Small intestine (tissue), 7 donors: ENCODE measurements around the gene RB1. TPM values are rescaled to one million over a fixed set of nuclear protein-coding genes. Genes with fewer than 3 reads are reported as not detected.

Experiments used
- DNase-seq, 2 donors: peaks; one replicate each; pipeline versions ENCODE4 v3.0.0 to v3.0.0-alpha.2; 2013
- FAIRE-seq: peaks from 2 replicates; lab custom pipeline; 2012; peaks lifted over from hg19 to GRCh38; lab: Jason Lieb, UNC
- H3K27ac ChIP-seq, 3 donors: one replicate each; pipeline ENCODE4 v1.5.1; 2013; ENCODE audit warnings: low read length in 2 of 3, mild to moderate bottlenecking in 2 of 3, control low read depth in 1 of 3, inconsistent platforms in 1 of 3, low read depth in 1 of 3, moderate library complexity in 1 of 3
- H3K27me3 ChIP-seq, 3 donors: one replicate each; pipeline ENCODE4 v1.6.1; 2013; ENCODE audit warnings: low read length in 3 of 3, inconsistent platforms in 1 of 3; ENCODE audit not compliant: control insufficient read depth in 3 of 3, insufficient read depth in 3 of 3
- H3K36me3 ChIP-seq, 3 donors: one replicate each; pipeline ENCODE4 v1.6.1; 2013; ENCODE audit warnings: low read length in 3 of 3, inconsistent platforms in 1 of 3, low read depth in 1 of 3, mild to moderate bottlenecking in 1 of 3, moderate library complexity in 1 of 3; ENCODE audit not compliant: control insufficient read depth in 3 of 3, insufficient read depth in 2 of 3
- H3K4me1 ChIP-seq, 3 donors: one replicate each; pipeline ENCODE4 v1.6.1; 2013; ENCODE audit warnings: low read length in 2 of 3, inconsistent platforms in 1 of 3, low read depth in 1 of 3, mild to moderate bottlenecking in 1 of 3, moderate library complexity in 1 of 3; ENCODE audit not compliant: control insufficient read depth in 3 of 3, insufficient read depth in 2 of 3
- H3K4me3 ChIP-seq, 3 donors: one replicate each; pipeline ENCODE4 v1.5.1; 2013; ENCODE audit warnings: low read length in 3 of 3, control low read depth in 1 of 3, inconsistent platforms in 1 of 3, low read depth in 1 of 3, mild to moderate bottlenecking in 1 of 3, moderate library complexity in 1 of 3
- H3K9me3 ChIP-seq, 2 donors: one replicate each; pipeline ENCODE4 v1.6.1; 2013; ENCODE audit warnings: low read depth in 1 of 2, low read length in 1 of 2; ENCODE audit not compliant: control insufficient read depth in 2 of 2, insufficient read depth in 1 of 2
- WGBS, 3 donors: extraction: QIAGEN DNeasy Blood & Tissue Kit; methylation state at CpG; one replicate each; pipeline ENCODE4 v1.1.7; 2013; 5-methylcytosine and 5-hydroxymethylcytosine counted together
- polyA plus RNA-seq, 4 donors: library from polyadenylated mRNA; stranded (reverse) in 3 of 4; unstranded in 1 of 4; fragments of 200-250 nt in 3 of 4; fragments of 120-200 nt in 1 of 4; gene quantifications; one replicate each; pipeline versions ENCODE4 v1.2.1 to v1.2.3, GENCODE V29; 2013
- donor health status: healthy with polysubstance abuse.
- donor health status: control.
- donor health status: control.
- donor health status: Bipolar disorder and iron deficiency.
- donor health status: healthy.

The RB1 gene
- polyA plus RNA-seq, 4 donors: 11.9 to 33.6 (median 20.2) TPM

DNA sequence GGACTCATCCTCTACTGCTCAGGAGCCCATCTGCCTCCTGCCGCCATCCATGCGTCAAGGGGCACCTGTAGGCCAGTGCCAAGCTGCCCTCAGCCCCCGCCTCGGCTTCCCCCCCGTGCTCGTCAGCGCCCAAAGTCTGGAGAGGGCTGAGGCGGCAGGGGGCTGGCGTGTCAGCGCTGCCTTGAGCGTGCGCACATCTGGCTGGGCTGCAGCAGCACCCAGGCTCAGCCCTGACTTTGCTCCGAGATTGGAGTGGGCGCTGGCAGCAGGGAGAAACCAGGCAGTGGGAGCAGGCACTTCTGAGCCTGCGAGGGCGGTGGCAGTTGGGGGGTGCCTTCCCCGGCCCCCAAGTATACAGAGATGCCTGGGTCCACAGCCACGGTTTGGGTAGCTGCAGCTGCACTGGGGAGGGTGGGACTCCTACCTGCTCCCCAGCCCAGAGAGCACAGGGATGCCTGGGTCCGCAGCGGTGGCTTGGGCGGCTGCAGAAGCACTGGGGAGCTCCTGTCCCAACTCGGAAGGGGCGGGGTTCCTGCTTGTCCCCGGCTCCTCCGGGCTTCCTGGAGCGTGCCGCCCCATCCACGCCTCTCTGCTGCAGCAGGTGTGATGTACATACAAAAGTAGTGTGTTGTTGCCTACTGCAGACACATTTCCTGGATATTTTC lies 154.2 kb downstream of the RB1 start:
- 95 to 98% (median 96%) methylated on average over 28 of the region's 28 CpGs for WGBS, 3 donors
- FAIRE-seq (no peak), DNase-seq (no peak)
- H3K4me1 ChIP-seq: no peaks in the 10 kb centered on the region
- H3K36me3 ChIP-seq: peaks cover 2 to 24% (median 4%) of the 10 kb centered on the region in 3 donors
- H3K9me3 ChIP-seq: no peaks in the 10 kb centered on the region
- no peak overlapping the region for H3K27ac ChIP-seq
- no peaks in the 10 kb centered on the region for H3K27me3 ChIP-seq
- H3K4me3 ChIP-seq: no peak overlapping the region

DNA sequence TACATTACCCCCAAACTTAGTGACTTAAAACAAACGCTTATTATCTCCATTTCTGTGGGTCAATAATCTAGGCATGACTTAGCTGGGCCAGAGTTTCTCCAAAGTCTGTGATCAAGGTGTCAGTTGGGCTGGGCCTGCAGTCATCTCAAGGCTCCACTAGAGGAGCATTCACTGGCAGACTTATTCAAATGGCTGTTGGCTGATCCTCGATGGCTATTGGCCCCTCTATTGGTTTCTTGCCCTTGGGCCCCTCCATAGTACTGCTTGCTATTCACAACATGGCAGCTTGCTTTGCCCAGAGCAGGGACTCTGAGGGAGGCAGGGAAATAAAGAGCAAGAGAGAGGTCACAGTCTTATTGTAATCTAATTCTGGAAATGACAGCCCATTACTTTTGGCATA lies 171.7 kb downstream of the RB1 start:
- DNase-seq: no peak
- H3K4me3 ChIP-seq: no peak overlapping the region
- WGBS, 3 donors: 96 to 98% (median 96%) methylated on average over 2 of the region's 2 CpGs
- H3K9me3 ChIP-seq: no peaks in the 10 kb centered on the region
- no peaks in the 10 kb centered on the region for H3K4me1 ChIP-seq
- H3K27ac ChIP-seq: no peak overlapping the region
- FAIRE-seq: no peak
- H3K27me3 ChIP-seq: no peaks in the 10 kb centered on the region
- peaks cover 0 to 7% (median 1%) of the 10 kb centered on the region in 3 donors for H3K36me3 ChIP-seq

DNA sequence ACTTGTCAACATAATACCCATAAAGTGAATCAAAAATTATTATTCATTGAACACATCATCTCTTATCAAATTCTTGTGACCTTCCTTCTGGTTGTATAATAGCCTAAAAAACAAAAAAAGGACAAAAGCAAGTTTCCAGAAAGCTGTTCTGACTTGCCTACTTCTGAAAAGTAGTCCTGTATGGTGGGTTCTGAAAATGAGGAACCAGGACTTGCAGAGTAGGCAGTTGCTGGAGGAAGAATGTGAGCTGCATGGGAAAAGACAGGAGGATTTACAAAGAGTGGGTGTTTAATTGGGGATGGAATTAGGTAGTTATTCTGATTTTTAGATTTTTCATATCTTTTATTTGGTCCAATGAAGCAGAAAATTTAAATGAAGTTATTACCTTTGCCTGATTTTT lies 172.7 kb downstream of the RB1 start:
- H3K27ac ChIP-seq: no peak overlapping the region
- no peaks in the 10 kb centered on the region for H3K27me3 ChIP-seq
- peaks cover 0 to 7% (median 1%) of the 10 kb centered on the region in 3 donors for H3K36me3 ChIP-seq
- H3K9me3 ChIP-seq: no peaks in the 10 kb centered on the region
- H3K4me3 ChIP-seq: no peak overlapping the region
- H3K4me1 ChIP-seq: no peaks in the 10 kb centered on the region
- DNase-seq (no peak), FAIRE-seq (no peak)

DNA sequence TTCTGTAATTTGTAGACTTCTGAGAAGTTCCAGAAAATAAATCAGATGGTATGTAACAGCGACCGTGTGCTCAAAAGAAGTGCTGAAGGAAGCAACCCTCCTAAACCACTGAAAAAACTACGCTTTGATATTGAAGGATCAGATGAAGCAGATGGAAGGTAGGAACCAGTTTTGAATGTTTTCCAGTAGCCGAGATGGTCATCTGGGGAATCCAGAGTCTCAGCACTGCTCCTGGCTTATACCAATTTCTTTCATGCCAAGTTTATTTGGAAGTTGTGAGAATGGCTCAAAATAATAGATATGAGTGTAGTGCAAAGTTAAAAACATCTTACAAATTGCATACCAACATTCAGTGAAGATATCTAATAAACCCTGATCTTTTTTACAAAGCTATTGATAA lies 173.1 kb downstream of the RB1 start:
- WGBS, 3 donors: 62 to 78% (median 72%) methylated on average over 4 of the region's 4 CpGs
- Histone ChIP-seq H3K4me3 (no peak overlapping the region), H3K4me1 (no peaks in the 10 kb centered on the region), H3K27me3 (no peaks in the 10 kb centered on the region), H3K9me3 (no peaks in the 10 kb centered on the region), H3K36me3 (peaks cover 0 to 7% (median 1%) of the 10 kb centered on the region in 3 donors), H3K27ac (peak overlapping the region in 1 of 3 donors; percentile 40)
- FAIRE-seq: no peak
- DNase-seq: no peak

DNA sequence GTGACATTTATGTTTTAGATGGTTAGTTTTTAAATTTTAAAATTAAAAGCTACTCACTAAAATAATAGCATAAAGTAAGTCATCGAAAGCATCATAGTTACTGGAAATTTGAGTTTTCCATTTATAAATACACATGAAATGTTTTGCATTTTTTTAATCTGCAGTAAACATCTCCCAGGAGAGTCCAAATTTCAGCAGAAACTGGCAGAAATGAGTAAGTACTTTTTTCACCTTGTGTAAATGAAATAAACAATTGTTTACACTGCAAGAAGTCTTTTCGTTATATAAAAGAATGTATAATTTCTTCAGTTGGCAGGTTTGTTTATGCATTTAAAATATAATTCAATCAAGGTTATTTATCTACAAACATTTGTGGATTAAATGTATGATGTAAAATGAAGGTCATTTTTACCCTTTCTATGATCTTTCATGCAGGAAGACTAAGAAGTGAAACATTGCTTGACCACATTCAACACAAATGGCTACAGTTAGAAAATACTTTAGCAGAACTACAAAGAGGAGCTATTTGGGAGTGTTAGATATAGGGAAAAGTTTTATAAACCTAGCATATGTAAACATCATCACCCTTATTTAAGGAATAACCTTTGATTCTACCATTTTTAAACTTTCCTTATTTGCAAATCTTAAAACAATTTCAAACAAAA lies 173.8 kb downstream of the RB1 start:
- Histone ChIP-seq H3K4me3 (no peak overlapping the region), H3K9me3 (no peaks in the 10 kb centered on the region), H3K27ac (no peak overlapping the region), H3K36me3 (peaks cover 0 to 7% (median 1%) of the 10 kb centered on the region in 3 donors), H3K27me3 (no peaks in the 10 kb centered on the region), H3K4me1 (no peaks in the 10 kb centered on the region)
- DNase-seq: no peak
- 79 to 95% (median 95%) methylated on average over 2 of the region's 2 CpGs for WGBS, 3 donors
- FAIRE-seq: peak; percentile 39

DNA sequence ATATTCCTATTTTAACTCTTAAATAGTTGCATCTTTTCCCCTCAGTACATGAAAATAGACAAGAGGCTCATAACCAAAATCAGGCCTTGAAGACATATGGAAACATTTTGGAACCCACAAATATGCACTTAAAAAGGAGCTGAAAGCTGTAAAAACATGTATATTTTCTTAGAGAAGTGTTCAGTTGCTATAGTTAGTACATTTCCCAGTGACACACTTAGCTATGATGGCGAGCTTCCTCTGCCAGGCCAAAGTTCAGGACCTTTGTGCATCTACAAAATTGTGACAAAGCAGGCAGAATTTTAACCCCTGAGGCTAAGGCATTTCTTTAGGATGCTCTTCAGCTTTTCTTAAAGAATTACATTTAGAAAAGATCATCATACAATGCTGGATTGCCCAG lies 174.8 kb downstream of the RB1 start:
- Histone ChIP-seq H3K9me3 (no peaks in the 10 kb centered on the region), H3K4me1 (no peaks in the 10 kb centered on the region), H3K36me3 (peaks cover 0 to 7% (median 1%) of the 10 kb centered on the region in 3 donors), H3K4me3 (no peak overlapping the region), H3K27ac (no peak overlapping the region), H3K27me3 (no peaks in the 10 kb centered on the region)
- 35 to 73% (median 58%) methylated on average over 1 of the region's 1 CpG for WGBS, 3 donors
- no peak for DNase-seq
- no peak for FAIRE-seq

DNA sequence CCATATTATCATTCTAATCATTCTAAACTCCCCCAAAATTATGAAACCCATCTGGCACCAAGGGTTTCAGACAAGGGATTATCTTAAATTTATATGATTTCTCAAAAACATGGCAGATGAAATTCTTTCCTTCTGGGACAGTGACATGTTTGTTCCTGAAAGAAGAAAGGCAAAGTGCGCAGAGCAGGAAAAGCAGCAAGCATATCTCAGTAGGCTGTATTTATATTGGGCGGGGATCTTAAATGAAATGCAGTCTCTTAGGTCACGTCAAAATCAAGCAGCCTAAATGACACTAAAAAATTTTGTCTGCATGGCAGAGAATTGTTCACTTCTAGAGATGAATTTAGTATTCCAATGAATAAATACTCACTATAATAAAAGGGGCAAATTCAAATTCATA lies 180.0 kb downstream of the RB1 start:
- DNase-seq (no peak), FAIRE-seq (no peak)
- H3K27me3 ChIP-seq: no peaks in the 10 kb centered on the region
- H3K9me3 ChIP-seq: no peaks in the 10 kb centered on the region
- peaks cover 0 to 7% (median 1%) of the 10 kb centered on the region in 3 donors for H3K36me3 ChIP-seq
- H3K4me3 ChIP-seq: no peak overlapping the region
- no peaks in the 10 kb centered on the region for H3K4me1 ChIP-seq
- H3K27ac ChIP-seq: no peak overlapping the region
- WGBS, 3 donors: 93 to 97% (median 96%) methylated on average over 3 of the region's 3 CpGs

DNA sequence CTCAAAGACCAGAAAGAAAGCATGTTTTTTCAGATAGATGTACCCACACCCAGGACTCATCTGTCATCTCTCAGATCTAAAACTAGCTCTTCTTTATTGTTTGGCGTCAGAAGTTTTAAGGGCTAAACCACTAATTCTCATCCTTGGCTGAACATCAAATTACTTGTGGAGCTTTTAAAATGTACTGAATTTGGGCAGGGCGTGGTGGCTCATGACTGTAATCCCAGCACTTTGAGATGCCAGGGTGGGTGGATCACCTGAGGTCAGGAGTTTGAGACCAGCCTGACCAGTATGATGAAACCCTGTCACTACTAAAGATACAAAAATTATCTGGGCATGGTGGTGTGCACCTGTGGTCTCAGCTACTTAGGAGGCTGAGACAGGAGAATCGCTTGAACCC lies 181.9 kb downstream of the RB1 start:
- Histone ChIP-seq H3K4me1 (no peaks in the 10 kb centered on the region), H3K27me3 (no peaks in the 10 kb centered on the region), H3K9me3 (no peaks in the 10 kb centered on the region), H3K4me3 (no peak overlapping the region), H3K27ac (no peak overlapping the region), H3K36me3 (peaks cover 0 to 3% (median 0%) of the 10 kb centered on the region in 3 donors)
- FAIRE-seq (no peak), DNase-seq (no peak)
- WGBS, 3 donors: 84 to 97% (median 95%) methylated on average over 3 of the region's 3 CpGs
